ENCODE data around the gene NMT1. TPM values are rescaled to one million over a fixed set of nuclear protein-coding genes. Genes with fewer than 3 reads are reported as not detected.

The NMT1 gene
- total RNA-seq, 1 donor from 2014 or later = 91.4 TPM

- H3K9me3 Mint-ChIP-seq (ENCODE audit: low read depth) = no peaks in the 10 kb centered on the region
- no peak overlapping the region for H3K27ac Mint-ChIP-seq (ENCODE audit: unreplicated experiment)
Measured at GRCh38 chr17:45107293-45108010, 46.3 kb downstream of the NMT1 start.

GRCh38 chr17:45108051-45108450 lies 46.9 kb downstream of the NMT1 start:
- H3K27me3 Mint-ChIP-seq (ENCODE audit: low read depth) = no peaks in the 10 kb centered on the region
- no peak overlapping the region for H3K4me3 Mint-ChIP-seq (ENCODE audit: unreplicated experiment)
- H3K36me3 Mint-ChIP-seq (ENCODE audit: low read depth) = peaks cover 21% of the 10 kb centered on the region
- TF ChIP-seq CTCF (IDR thresholded peaks at IDR 0.05) = no peak
- DNase-seq (ENCODE audit: low spot score) = no peak
- peaks cover 12% of the 10 kb centered on the region for H3K4me1 Mint-ChIP-seq (ENCODE audit: low read depth)
- no peaks in the 10 kb centered on the region for H3K9me3 Mint-ChIP-seq (ENCODE audit: low read depth)
- peak overlapping the region; percentile 59 for H3K27ac Mint-ChIP-seq (ENCODE audit: unreplicated experiment)

More at GRCh38 chr17:45107293-45108010, 46.3 kb downstream of the NMT1 start:
- H3K4me3 Mint-ChIP-seq (ENCODE audit: unreplicated experiment) = no peak overlapping the region
- peaks cover 25% of the 10 kb centered on the region for H3K36me3 Mint-ChIP-seq (ENCODE audit: low read depth)
- no peak for DNase-seq (ENCODE audit: low spot score)
- no peaks in the 10 kb centered on the region for H3K27me3 Mint-ChIP-seq (ENCODE audit: low read depth)
- no peak for TF ChIP-seq CTCF (IDR thresholded peaks at IDR 0.05)
- H3K4me1 Mint-ChIP-seq (ENCODE audit: low read depth) = peaks cover 18% of the 10 kb centered on the region

- TF ChIP-seq CTCF (IDR thresholded peaks at IDR 0.05) = peak; percentile 38
- H3K27me3 Mint-ChIP-seq (ENCODE audit: low read depth) = no peaks in the 10 kb centered on the region
- peak overlapping the region; percentile 59 for H3K27ac Mint-ChIP-seq (ENCODE audit: unreplicated experiment)
- H3K4me3 Mint-ChIP-seq (ENCODE audit: unreplicated experiment) = no peak overlapping the region
- no peaks in the 10 kb centered on the region for H3K9me3 Mint-ChIP-seq (ENCODE audit: low read depth)
- H3K4me1 Mint-ChIP-seq (ENCODE audit: low read depth) = peaks cover 5% of the 10 kb centered on the region
- H3K36me3 Mint-ChIP-seq (ENCODE audit: low read depth) = peaks cover 14% of the 10 kb centered on the region
- no peak for DNase-seq (ENCODE audit: low spot score)
Measured at GRCh38 chr17:45108595-45109521, 47.7 kb downstream of the NMT1 start.

- Mint-ChIP-seq H3K36me3 (ENCODE audit: low read depth) (peaks cover 6% of the 10 kb centered on the region), H3K4me3 (ENCODE audit: unreplicated experiment) (no peak overlapping the region), H3K9me3 (ENCODE audit: low read depth) (no peaks in the 10 kb centered on the region), H3K27ac (ENCODE audit: unreplicated experiment) (peak overlapping the region; percentile 43), H3K4me1 (ENCODE audit: low read depth) (peaks cover 11% of the 10 kb centered on the region), H3K27me3 (ENCODE audit: low read depth) (no peaks in the 10 kb centered on the region)
- TF ChIP-seq CTCF (IDR thresholded peaks at IDR 0.05) = peak; percentile 27
- DNase-seq (ENCODE audit: low spot score) = no peak
Measured at GRCh38 chr17:45110676-45111611, 49.8 kb downstream of the NMT1 start.
